ENCODE measurements around the gene PARD3.

PARD3 gene

GRCh38 chr10:34351161-34351560 is 463.9 kb downstream of the PARD3 start:
- no peaks in the 10 kb centered on the region for H3K9me2 ChIP-seq (replicated peaks; ENCODE audit: control insufficient read depth, low read length)
- H3K4me1 ChIP-seq (ENCODE audit: control insufficient read depth, low read length), result no peaks in the 10 kb centered on the region
- no peak for TF ChIP-seq EZH2phosphoT487 (IDR thresholded peaks at IDR 0.05; ENCODE audit: borderline replicate concordance, low read length)
- TF ChIP-seq CTCF (IDR thresholded peaks at IDR 0.05; ENCODE audit: low read depth, low read length, poor library complexity, severe bottlenecking), result no peak
- H3K9me3 ChIP-seq (ENCODE audit: control insufficient read depth, insufficient read depth, low read length), result no peaks in the 10 kb centered on the region
- no peak overlapping the region for H3K27ac ChIP-seq (ENCODE audit: low read depth, low read length)
- H3K36me3 ChIP-seq (ENCODE audit: control insufficient read depth, low read length), result no peaks in the 10 kb centered on the region
- no peaks in the 10 kb centered on the region for H3K79me2 ChIP-seq (ENCODE audit: control insufficient read depth, low read length)
- no peak overlapping the region for H3K4me2 ChIP-seq (ENCODE audit: low read length)
- no peak overlapping the region for H3K4me3 ChIP-seq (ENCODE audit: low read length)
- H3F3A ChIP-seq (ENCODE audit: control insufficient read depth, insufficient read depth), result no peaks in the 10 kb centered on the region
- no peaks in the 10 kb centered on the region for H4K20me1 ChIP-seq (ENCODE audit: control insufficient read depth, insufficient read depth, low read depth, low read length)
- H3K27me3 ChIP-seq (ENCODE audit: control insufficient read depth, low read length), result no peaks in the 10 kb centered on the region

- no peaks in the 10 kb centered on the region for H4K20me1 ChIP-seq (ENCODE audit: control insufficient read depth, insufficient read depth, low read depth, low read length)
- TF ChIP-seq CTCF (IDR thresholded peaks at IDR 0.05; ENCODE audit: low read depth, low read length, poor library complexity, severe bottlenecking) (no peak), EZH2phosphoT487 (IDR thresholded peaks at IDR 0.05; ENCODE audit: borderline replicate concordance, low read length) (no peak)
- no peaks in the 10 kb centered on the region for H3K9me3 ChIP-seq (ENCODE audit: control insufficient read depth, insufficient read depth, low read length)
- no peaks in the 10 kb centered on the region for H3K9me2 ChIP-seq (replicated peaks; ENCODE audit: control insufficient read depth, low read length)
- no peaks in the 10 kb centered on the region for H3K27me3 ChIP-seq (ENCODE audit: control insufficient read depth, low read length)
- no peak overlapping the region for H3K4me2 ChIP-seq (ENCODE audit: low read length)
- no peaks in the 10 kb centered on the region for H3K79me2 ChIP-seq (ENCODE audit: control insufficient read depth, low read length)
- no peaks in the 10 kb centered on the region for H3K36me3 ChIP-seq (ENCODE audit: control insufficient read depth, low read length)
- no peak overlapping the region for H3K4me3 ChIP-seq (ENCODE audit: low read length)
- H3K27ac ChIP-seq (ENCODE audit: low read depth, low read length), result no peak overlapping the region
- no peaks in the 10 kb centered on the region for H3F3A ChIP-seq (ENCODE audit: control insufficient read depth, insufficient read depth)
- H3K4me1 ChIP-seq (ENCODE audit: control insufficient read depth, low read length), result no peaks in the 10 kb centered on the region
These were observed 466.1 kb downstream of the PARD3 start for GRCh38 chr10:34348917-34349485.

- Histone ChIP-seq H3K4me3 (ENCODE audit: low read length) (no peak overlapping the region), H3F3A (ENCODE audit: control insufficient read depth, insufficient read depth) (no peaks in the 10 kb centered on the region), H3K9me3 (ENCODE audit: control insufficient read depth, insufficient read depth, low read length) (no peaks in the 10 kb centered on the region), H3K4me2 (ENCODE audit: low read length) (no peak overlapping the region), H3K79me2 (ENCODE audit: control insufficient read depth, low read length) (no peaks in the 10 kb centered on the region), H3K27ac (ENCODE audit: low read depth, low read length) (no peak overlapping the region), H3K27me3 (ENCODE audit: control insufficient read depth, low read length) (no peaks in the 10 kb centered on the region), H3K4me1 (ENCODE audit: control insufficient read depth, low read length) (no peaks in the 10 kb centered on the region), H3K9me2 (replicated peaks; ENCODE audit: control insufficient read depth, low read length) (no peaks in the 10 kb centered on the region), H3K36me3 (ENCODE audit: control insufficient read depth, low read length) (no peaks in the 10 kb centered on the region), H4K20me1 (ENCODE audit: control insufficient read depth, insufficient read depth, low read depth, low read length) (no peaks in the 10 kb centered on the region)
- TF ChIP-seq CTCF (IDR thresholded peaks at IDR 0.05; ENCODE audit: low read depth, low read length, poor library complexity, severe bottlenecking) (no peak), EZH2phosphoT487 (IDR thresholded peaks at IDR 0.05; ENCODE audit: borderline replicate concordance, low read length) (no peak)
These were observed 467.1 kb downstream of the PARD3 start for GRCh38 chr10:34348021-34348420.
